H9 (cell line): ENCODE measurements around the gene SLC17A9. TPM values are rescaled to one million over a fixed set of nuclear protein-coding genes. Genes with fewer than 3 reads are reported as not detected.
A peak's percentile ranks its signal among the peaks of the same experiment; 100 is the strongest.

ENCODE experiments used
- DNase-seq: peaks from one replicate; pipeline ENCODE4 v3.0.0-alpha.2; 2017
- H2AFZ ChIP-seq: one replicate; pipeline ENCODE4 v1.6.1; 2013; ENCODE audit warnings: mild to moderate bottlenecking, low read length, control low read depth, moderate library complexity
- H2AK5ac ChIP-seq: 2 replicates; pipeline ENCODE4 v1.6.1; 2013; ENCODE audit warnings: low read length, control low read depth, mixed read lengths; ENCODE audit not compliant: insufficient read length
- H2BK120ac ChIP-seq: one replicate; pipeline ENCODE4 v1.6.1; 2013; ENCODE audit warnings: low read depth, mild to moderate bottlenecking, low read length, control low read depth, inconsistent platforms; ENCODE audit not compliant: poor library complexity, severe bottlenecking
- H2BK12ac ChIP-seq: 2 replicates; pipeline ENCODE4 v1.6.1; 2013; ENCODE audit warnings: low read length, control low read depth, mixed read lengths, low read depth; ENCODE audit not compliant: insufficient read length
- H2BK15ac ChIP-seq: 2 replicates; pipeline ENCODE4 v1.6.1; 2013; ENCODE audit warnings: low read depth, low read length, control low read depth
- H2BK20ac ChIP-seq: one replicate; pipeline ENCODE4 v1.6.1; 2013; ENCODE audit warnings: low read depth, mild to moderate bottlenecking, low read length, control low read depth, inconsistent platforms; ENCODE audit not compliant: poor library complexity, severe bottlenecking
- H2BK5ac ChIP-seq: 2 replicates; pipeline ENCODE4 v1.6.1; 2013; ENCODE audit warnings: low read length, control low read depth, mixed read lengths; ENCODE audit not compliant: insufficient read length
- H3K14ac ChIP-seq: 2 replicates; pipeline ENCODE4 v1.6.1; 2013; ENCODE audit warnings: low read length, control low read depth; ENCODE audit not compliant: insufficient read depth
- H3K18ac ChIP-seq: 2 replicates; pipeline ENCODE4 v1.6.1; 2013; ENCODE audit warnings: low read depth, mild to moderate bottlenecking, mixed read lengths, low read length, control low read depth; ENCODE audit not compliant: insufficient read length
- H3K23ac ChIP-seq: 2 replicates; pipeline ENCODE4 v1.6.1; 2013; ENCODE audit warnings: low read length, control low read depth, mixed read lengths, low read depth; ENCODE audit not compliant: insufficient read length
- H3K23me2 ChIP-seq: 2 replicates; pipeline ENCODE4 v1.6.1; 2013; ENCODE audit warnings: low read depth, mild to moderate bottlenecking, mixed read lengths, low read length, control low read depth; ENCODE audit not compliant: insufficient read length, poor library complexity, severe bottlenecking
- H3K27ac ChIP-seq: 2 replicates; pipeline ENCODE4 v1.5.1; 2013; ENCODE audit warnings: low read length, control low read depth, mixed read lengths, low read depth; ENCODE audit not compliant: insufficient read length
- H3K27me3 ChIP-seq: 2 replicates; pipeline ENCODE4 v1.6.1; 2013; ENCODE audit warnings: low read length, control low read depth, inconsistent platforms; ENCODE audit not compliant: insufficient read depth
- H3K4ac ChIP-seq: 2 replicates; pipeline ENCODE4 v1.6.1; 2013; ENCODE audit warnings: low read depth, mild to moderate bottlenecking, control low read depth, inconsistent platforms, low read length, moderate library complexity
- H3K4me1 ChIP-seq: 2 replicates; pipeline ENCODE4 v1.6.1; 2013; ENCODE audit warnings: low read length, control low read depth, inconsistent platforms; ENCODE audit not compliant: insufficient read depth
- H3K4me2 ChIP-seq: 2 replicates; pipeline ENCODE4 v1.6.1; 2013; ENCODE audit warnings: low read length, control low read depth, mixed read lengths; ENCODE audit not compliant: insufficient read length, insufficient read depth
- H3K56ac ChIP-seq: 2 replicates; pipeline ENCODE4 v1.6.1; 2013; ENCODE audit warnings: low read depth, mild to moderate bottlenecking, mixed read lengths, low read length, control low read depth; ENCODE audit not compliant: insufficient read length
- H3K79me1 ChIP-seq: 2 replicates; pipeline ENCODE4 v1.6.1; 2013; ENCODE audit warnings: low read depth, mild to moderate bottlenecking, moderate library complexity, low read length, control low read depth, inconsistent platforms; ENCODE audit not compliant: insufficient read depth, poor library complexity, severe bottlenecking
- H3K79me2 ChIP-seq: 2 replicates; pipeline ENCODE4 v1.6.1; 2013; ENCODE audit warnings: low read length, control low read depth, inconsistent platforms; ENCODE audit not compliant: insufficient read depth
- H3K9ac ChIP-seq: 2 replicates; pipeline ENCODE4 v1.6.1; 2013; ENCODE audit warnings: low read length, control low read depth, mixed read lengths; ENCODE audit not compliant: insufficient read length; ENCODE audit errors: extremely low read depth
- H3K9me3 ChIP-seq: one replicate; pipeline ENCODE4 v1.6.1; 2013; ENCODE audit warnings: low read depth, low read length, inconsistent platforms; ENCODE audit not compliant: control insufficient read depth
- H3T11ph ChIP-seq: one replicate; pipeline ENCODE4 v1.6.1; 2013; ENCODE audit warnings: mild to moderate bottlenecking, low read length, control low read depth, inconsistent platforms
- H4K20me1 ChIP-seq: one replicate; pipeline ENCODE4 v1.6.1; 2013; ENCODE audit not compliant: control insufficient read depth, insufficient read length, insufficient read depth
- H4K5ac ChIP-seq: 2 replicates; pipeline ENCODE4 v1.6.1; 2013; ENCODE audit warnings: low read depth, mild to moderate bottlenecking, mixed read lengths, low read length, control low read depth; ENCODE audit not compliant: insufficient read length
- H4K8ac ChIP-seq: replicated peaks from 2 replicates; pipeline ENCODE4 v1.6.1; 2013; ENCODE audit warnings: low read length, control low read depth, mixed read lengths, low read depth; ENCODE audit not compliant: insufficient read length
- H4K91ac ChIP-seq: 2 replicates; pipeline ENCODE4 v1.6.1; 2013; ENCODE audit warnings: low read depth, mild to moderate bottlenecking, moderate library complexity, mixed read lengths, low read length, control low read depth; ENCODE audit not compliant: insufficient read length
- H3K27ac Mint-ChIP-seq, 3 experiments: 2 replicates in 2 of 3; 3 replicates in 1 of 3; pipeline ENCODE4 v1.8.0; 2020 to 2021; ENCODE audit warnings: mixed read lengths in 3 of 3, mild to moderate bottlenecking in 1 of 3, moderate library complexity in 1 of 3
- H3K27me3 Mint-ChIP-seq: 2 replicates; pipeline ENCODE4 v1.8.0; 2021; ENCODE audit warnings: low read depth, mild to moderate bottlenecking, moderate library complexity, mixed read lengths
- H3K36me3 Mint-ChIP-seq, 3 experiments: 2 replicates in 2 of 3; 3 replicates in 1 of 3; pipeline ENCODE4 v1.8.0; 2020 to 2021; ENCODE audit warnings: low read depth in 3 of 3, mixed read lengths in 3 of 3; ENCODE audit not compliant: insufficient read depth in 1 of 3
- H3K4me1 Mint-ChIP-seq, 2 experiments: 2 replicates each; pipeline ENCODE4 v1.8.0; 2020; ENCODE audit warnings: mixed read lengths in 2 of 2
- H3K4me3 Mint-ChIP-seq, 2 experiments: 2 replicates in 1 of 2; 3 replicates in 1 of 2; pipeline ENCODE4 v1.8.0; 2020 to 2021; ENCODE audit warnings: mild to moderate bottlenecking in 2 of 2, mixed read lengths in 2 of 2, moderate library complexity in 1 of 2
- H3K9me3 Mint-ChIP-seq, 2 experiments: 2 replicates in 1 of 2; 3 replicates in 1 of 2; pipeline ENCODE4 v1.8.0; 2020; ENCODE audit warnings: mild to moderate bottlenecking in 2 of 2, mixed read lengths in 2 of 2, moderate library complexity in 1 of 2
- CTCF ChIP-seq: fragments of 200-600 bp; sonication (generic); conservative IDR thresholded peaks from 3 replicates; pipeline ENCODE4 v1.8.0; 2021; ENCODE audit warnings: antibody characterized with exemption, mild to moderate bottlenecking
- WGBS: extraction: QIAGEN DNeasy Blood & Tissue Kit; methylation state at CpG from one replicate; pipeline ENCODE4 v1.1.7; 2013; ENCODE audit warnings: missing lambda C conversion rate, low lambda C conversion rate, mixed read lengths; ENCODE audit not compliant: insufficient read length; ENCODE audit errors: extremely low coverage; 5-methylcytosine and 5-hydroxymethylcytosine counted together
- total RNA-seq: library from RNA; stranded (reverse); gene quantifications from 2 replicates; pipeline ENCODE4 v1.2.1, GENCODE V29; 2021

Gene SLC17A9
- total RNA-seq, 1 experiment from 2014 or later, result 20.9 TPM

- H3K9ac ChIP-seq, result peak overlapping the region; percentile 94
- H3K18ac ChIP-seq, result peak overlapping the region; percentile 7
- peak overlapping the region; percentile 82 for H2BK5ac ChIP-seq
- Mint-ChIP-seq H3K9me3 (no peaks in the 10 kb centered on the region), H3K36me3 (peaks cover 4 to 10% (median 4%) of the 10 kb centered on the region in 3 experiments), H3K27ac (peak overlapping the region; percentile 92 to 97 (median 96)), H3K4me1 (peaks cover 64 to 66% of the 10 kb centered on the region in 2 experiments), H3K27me3 (no peaks in the 10 kb centered on the region), H3K4me3 (peak overlapping the region; percentile 92 to 97)
- no CpG with 5 or more reads among the region's 14 CpGs for WGBS
- no peak overlapping the region for H2BK15ac ChIP-seq
- H2AK5ac ChIP-seq, result no peak overlapping the region
- H3K4me1 ChIP-seq, result peaks cover 11% of the 10 kb centered on the region
- no peaks in the 10 kb centered on the region for H3K27me3 ChIP-seq
- peaks cover 38% of the 10 kb centered on the region for H3K23me2 ChIP-seq
- peak; percentile 87 for DNase-seq
- no peaks in the 10 kb centered on the region for H3K79me1 ChIP-seq
- peaks cover 6% of the 10 kb centered on the region for H4K20me1 ChIP-seq
- peak overlapping the region; percentile 29 for H3K14ac ChIP-seq
- no peak overlapping the region for H4K8ac ChIP-seq
- H2BK20ac ChIP-seq, result no peak overlapping the region
- no peak overlapping the region for H3T11ph ChIP-seq
- no peak overlapping the region for H3K4ac ChIP-seq
- H3K9me3 ChIP-seq, result no peaks in the 10 kb centered on the region
- peak overlapping the region; percentile 99 for H3K27ac ChIP-seq
- H3K4me2 ChIP-seq, result peak overlapping the region; percentile 90
- no peak for TF ChIP-seq CTCF
- peak overlapping the region; percentile 76 for H3K56ac ChIP-seq
- peaks cover 63% of the 10 kb centered on the region for H3K79me2 ChIP-seq
- peak overlapping the region; percentile 31 for H4K5ac ChIP-seq
- no peak overlapping the region for H2BK120ac ChIP-seq
- no peak overlapping the region for H3K23ac ChIP-seq
- H2BK12ac ChIP-seq, result no peak overlapping the region
- H4K91ac ChIP-seq, result peak overlapping the region; percentile 34
- H2AFZ ChIP-seq, result no peak overlapping the region
These were observed 24.1 kb upstream of the SLC17A9 start for GRCh38 chr20:62928246-62928939.
